Spleen (tissue), 13 donors: ENCODE measurements around the gene SMIM5. TPM values are rescaled to one million over a fixed set of nuclear protein-coding genes. Genes with fewer than 3 reads are reported as not detected.
A peak's percentile ranks its signal among the peaks of the same experiment; 100 is the strongest.

Experiments
- DNase-seq: peaks from one replicate; pipeline ENCODE4 v3.0.0-alpha.2; 2020
- H3K27ac ChIP-seq, 8 donors: fragments of 200-600 bp; sonication (generic) in 7 of 8; 1 replicate in 4 of 8; 2 replicates in 4 of 8; pipeline versions ENCODE4 v1.5.0 to v1.8.0; 2016 to 2021; ENCODE audit warnings: inconsistent platforms in 4 of 8, mild to moderate bottlenecking in 4 of 8, moderate library complexity in 1 of 8
- H3K27me3 ChIP-seq, 7 donors: fragments of 200-600 bp; sonication (generic) in 6 of 7; replicated peaks in 1 of 7; 1 replicate in 4 of 7; 2 replicates in 3 of 7; pipeline versions ENCODE4 v1.5.0 to v1.8.0; 2016 to 2021; ENCODE audit warnings: inconsistent platforms in 3 of 7, mild to moderate bottlenecking in 1 of 7
- H3K36me3 ChIP-seq, 6 donors: fragments of 200-600 bp; sonication (generic) in 5 of 6; 1 replicate in 4 of 6; 2 replicates in 2 of 6; pipeline versions ENCODE4 v1.5.0 to v1.8.0; 2016 to 2021; ENCODE audit warnings: inconsistent platforms in 2 of 6
- H3K4me1 ChIP-seq, 6 donors: fragments of 200-600 bp; sonication (generic) in 5 of 6; 1 replicate in 3 of 6; 2 replicates in 3 of 6; pipeline versions ENCODE4 v1.5.0 to v1.8.0; 2016 to 2021; ENCODE audit warnings: inconsistent platforms in 3 of 6
- H3K4me3 ChIP-seq, 8 donors: fragments of 200-600 bp; sonication (generic) in 7 of 8; 1 replicate in 4 of 8; 2 replicates in 4 of 8; pipeline versions ENCODE4 v1.5.0 to v1.8.0; 2016 to 2021; ENCODE audit warnings: inconsistent platforms in 4 of 8, mild to moderate bottlenecking in 4 of 8, moderate library complexity in 2 of 8
- H3K9me3 ChIP-seq, 8 donors: fragments of 200-600 bp; sonication (generic) in 7 of 8; 1 replicate in 4 of 8; 2 replicates in 4 of 8; pipeline versions ENCODE4 v1.5.0 to v1.8.0; 2016 to 2021; ENCODE audit warnings: inconsistent platforms in 4 of 8
- POLR2A ChIP-seq, 3 donors: fragments of 450-650 bp; IDR thresholded peaks; one replicate each; pipeline ENCODE4 v1.5.1; 2017; ENCODE audit warnings: antibody characterized with exemption in 3 of 3, mild to moderate bottlenecking in 1 of 3
- POLR2AphosphoS5 ChIP-seq, 3 donors: sonication (generic); formaldehyde crosslinking; IDR thresholded peaks; one replicate each; pipeline ENCODE4 v1.5.1; 2017; ENCODE audit warnings: antibody characterized with exemption in 3 of 3
- WGBS, 5 donors: extraction: QIAGEN DNeasy Blood & Tissue Kit in 3 of 5; methylation state at CpG; one replicate each; pipeline versions ENCODE4 v1.1.5 to v1.1.7; 2013 to 2018; 5-methylcytosine and 5-hydroxymethylcytosine counted together
- intact Hi-C: fragments of 100-400 bp; cut with DNase I; formaldehyde crosslinking; loops from one replicate; pipeline ENCODE4 v1.15.0; 2023; ENCODE audit warnings: low total_unique reads
- long read RNA-seq, 2 donors: transcript quantifications; one replicate each; lab custom pipeline, GENCODE V29; 2026
- polyA plus RNA-seq, 3 donors: library from polyadenylated mRNA; stranded (reverse); fragments of 200-250 nt; gene quantifications; one replicate each; pipeline ENCODE4 v1.2.1, GENCODE V29; 2013
- total RNA-seq, 7 donors: library from RNA; depleted of rRNA in 3 of 7; stranded (reverse); fragments of >200 nt in 3 of 7; fragmentation: NEBNext Ultra II Directional in 4 of 7; extraction: Animal tissue kit (Norgen Biotek cat#: 25700) in 4 of 7; gene quantifications; one replicate each; pipeline versions ENCODE4 v1.1.0 to v1.2.1, GENCODE V29; 2016 to 2021
- TF ChIP-seq, protein P1 (sequence below), 11 experiments: fragments of 200-600 bp in 7 of 11; fragments of 450-650 bp in 4 of 11; sonication (generic) in 4 of 11; IDR thresholded peaks in 8 of 11; conservative IDR thresholded peaks in 3 of 11; 1 replicate in 7 of 11; 2 replicates in 4 of 11; pipeline versions ENCODE4 v1.4.0 to v1.8.0; 2016 to 2021; ENCODE audit warnings: antibody characterized with exemption in 11 of 11, inconsistent platforms in 4 of 11, mild to moderate bottlenecking in 1 of 11
- donor health status: healthy with polysubstance abuse.
- donor health status: DM: no; HTN: no; CAD: no; lungs with moderate emphysema.
- donor health status: DM: no; HTN: no; CAD: no.
- donor health status: Bipolar disorder and iron deficiency.
- donor health status: healthy.
- donor health status: DM: no; HTN: no; CAD: no.
- donor health status: DM: yes; HTN: yes; CAD: no.

Gene SMIM5, protein sequence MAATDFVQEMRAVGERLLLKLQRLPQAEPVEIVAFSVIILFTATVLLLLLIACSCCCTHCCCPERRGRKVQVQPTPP
- total RNA-seq, result 1 to 10 TPM; 2.1 to 5.1 (median 3.4) TPM
- 1 to 10 TPM; 3.0 to 4.7 (median 4.7) TPM for polyA plus RNA-seq
- long read RNA-seq, donor 1, transcript SMIM5-201 (3 exons, 1,546 nt), result major isoform, 6 of 6 reads
- long read RNA-seq, donor 1, partial matches to known transcripts, result 0 of 6 reads
- long read RNA-seq, donor 1, other reads (novel, unspliced or antisense), result 0 of 6 reads
- long read RNA-seq, donor 2, transcript SMIM5-201 (3 exons, 1,546 nt), result major isoform, 8 of 8 reads
- long read RNA-seq, donor 2, partial matches to known transcripts, result 0 of 8 reads
- long read RNA-seq, donor 2, other reads (novel, unspliced or antisense), result 0 of 8 reads

DNA sequence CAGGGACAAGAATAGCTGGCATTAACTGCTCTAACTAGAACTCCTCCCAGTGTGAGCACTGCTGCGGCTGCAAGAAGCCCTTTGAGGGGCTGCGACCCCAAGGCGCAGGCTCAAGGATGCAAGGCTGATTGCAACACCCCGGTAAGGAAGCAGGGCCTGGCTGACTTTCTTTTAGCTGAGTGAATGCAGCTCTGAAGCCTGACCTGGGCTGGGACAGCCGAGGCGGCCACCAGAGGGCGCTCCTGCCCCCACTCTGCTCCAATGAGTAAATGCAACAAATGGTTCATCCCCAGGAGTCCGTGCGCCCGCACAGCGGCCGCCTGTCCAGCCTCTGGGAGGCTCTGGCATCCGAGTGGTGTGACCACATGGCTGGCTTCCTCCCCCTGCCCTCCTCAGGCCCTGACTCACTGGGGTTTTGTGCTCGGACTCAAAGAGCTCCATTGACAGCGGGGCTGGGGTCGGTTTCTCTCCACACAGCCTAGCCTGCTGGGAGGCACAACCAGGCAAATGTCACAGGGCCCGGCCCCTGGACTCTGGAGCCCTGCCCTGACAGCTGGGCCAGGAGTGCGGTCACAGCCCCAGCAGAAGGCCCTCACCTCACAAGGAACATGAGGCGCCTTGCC, at the start of gene SMIM5:
Gene SMIM5 (plus strand): TSS at position 572 of the 623 bp plus-strand sequence. CDS start 6,768 bp downstream, outside the sequence.
- TF ChIP-seq POLR2A (IDR thresholded peaks at IDR 0.05) (no peak), POLR2AphosphoS5 (IDR thresholded peaks at IDR 0.05) (peak; percentile 35 to 61 (median 43))
- TF ChIP-seq, protein P1, sequence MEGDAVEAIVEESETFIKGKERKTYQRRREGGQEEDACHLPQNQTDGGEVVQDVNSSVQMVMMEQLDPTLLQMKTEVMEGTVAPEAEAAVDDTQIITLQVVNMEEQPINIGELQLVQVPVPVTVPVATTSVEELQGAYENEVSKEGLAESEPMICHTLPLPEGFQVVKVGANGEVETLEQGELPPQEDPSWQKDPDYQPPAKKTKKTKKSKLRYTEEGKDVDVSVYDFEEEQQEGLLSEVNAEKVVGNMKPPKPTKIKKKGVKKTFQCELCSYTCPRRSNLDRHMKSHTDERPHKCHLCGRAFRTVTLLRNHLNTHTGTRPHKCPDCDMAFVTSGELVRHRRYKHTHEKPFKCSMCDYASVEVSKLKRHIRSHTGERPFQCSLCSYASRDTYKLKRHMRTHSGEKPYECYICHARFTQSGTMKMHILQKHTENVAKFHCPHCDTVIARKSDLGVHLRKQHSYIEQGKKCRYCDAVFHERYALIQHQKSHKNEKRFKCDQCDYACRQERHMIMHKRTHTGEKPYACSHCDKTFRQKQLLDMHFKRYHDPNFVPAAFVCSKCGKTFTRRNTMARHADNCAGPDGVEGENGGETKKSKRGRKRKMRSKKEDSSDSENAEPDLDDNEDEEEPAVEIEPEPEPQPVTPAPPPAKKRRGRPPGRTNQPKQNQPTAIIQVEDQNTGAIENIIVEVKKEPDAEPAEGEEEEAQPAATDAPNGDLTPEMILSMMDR (IDR thresholded peaks at IDR 0.05 in 8 of 11, conservative IDR thresholded peaks at IDR 0.05 in 3 of 11), result peak; percentile 76 to 99 (median 96)
- intact Hi-C loops, result loop anchor here (2.0 kb wide), 1 partner anchor 116 kb away; no protein-coding TSS in a partner anchor
- peak; percentile 95 for DNase-seq
- peaks cover 14 to 24% (median 21%) of the 10 kb centered on the region in 6 donors for H3K4me1 ChIP-seq
- 17 to 27% (median 22%) methylated on average over 11 to 19 of the region's 19 CpGs for whole genome bisulfite sequencing, 5 donors
- no peaks in the 10 kb centered on the region for H3K27me3 ChIP-seq
- no peaks in the 10 kb centered on the region for H3K9me3 ChIP-seq
- peak within 1 kb of the TSS in 2 of 8 donors; percentile 6 to 7 for H3K4me3 ChIP-seq
- H3K36me3 ChIP-seq, result peaks cover 0 to 55% (median 10%) of the 10 kb centered on the region in 6 donors
- peak within 1 kb of the TSS in 7 of 8 donors; percentile 14 to 73 (median 68) for H3K27ac ChIP-seq

DNA sequence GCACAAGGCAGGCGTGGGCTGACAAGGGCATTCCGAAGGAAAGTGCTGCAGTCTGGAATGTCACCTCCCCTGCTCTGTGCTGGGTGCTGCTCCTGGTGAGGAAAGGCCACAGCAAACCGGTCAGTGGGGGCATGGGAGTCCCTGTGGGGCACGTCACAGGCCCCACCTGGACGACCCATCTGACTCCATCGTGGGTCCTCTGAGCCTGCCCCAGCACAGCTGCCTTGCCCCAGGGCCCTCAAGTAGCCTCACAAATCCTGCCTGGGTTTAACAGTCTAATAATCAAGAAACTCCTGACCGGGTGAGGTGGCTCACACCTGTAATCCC, 48.4 kb upstream of the SMIM5 start:
- Histone ChIP-seq H3K27ac (no peak overlapping the region), H3K36me3 (no peaks in the 10 kb centered on the region), H3K4me3 (no peak overlapping the region), H3K9me3 (no peaks in the 10 kb centered on the region), H3K27me3 (peaks cover 0 to 11% (median 0%) of the 10 kb centered on the region in 7 donors), H3K4me1 (peaks cover 2 to 29% (median 19%) of the 10 kb centered on the region in 6 donors)
- intact Hi-C loops, result loop anchor here (5.0 kb wide), 2 partner anchors 68 to 158 kb away; partner anchors contain the start of genes CASKIN2 and TSEN54
- TF ChIP-seq, protein P1 (IDR thresholded peaks at IDR 0.05 in 8 of 11, conservative IDR thresholded peaks at IDR 0.05 in 3 of 11), result no peak
- no peak for TF ChIP-seq POLR2AphosphoS5 (IDR thresholded peaks at IDR 0.05)
- no peak for TF ChIP-seq POLR2A (IDR thresholded peaks at IDR 0.05)
- WGBS, 5 donors, result 91 to 96% (median 93%) methylated on average over 5 to 7 of the region's 7 CpGs
- DNase-seq, result no peak

DNA sequence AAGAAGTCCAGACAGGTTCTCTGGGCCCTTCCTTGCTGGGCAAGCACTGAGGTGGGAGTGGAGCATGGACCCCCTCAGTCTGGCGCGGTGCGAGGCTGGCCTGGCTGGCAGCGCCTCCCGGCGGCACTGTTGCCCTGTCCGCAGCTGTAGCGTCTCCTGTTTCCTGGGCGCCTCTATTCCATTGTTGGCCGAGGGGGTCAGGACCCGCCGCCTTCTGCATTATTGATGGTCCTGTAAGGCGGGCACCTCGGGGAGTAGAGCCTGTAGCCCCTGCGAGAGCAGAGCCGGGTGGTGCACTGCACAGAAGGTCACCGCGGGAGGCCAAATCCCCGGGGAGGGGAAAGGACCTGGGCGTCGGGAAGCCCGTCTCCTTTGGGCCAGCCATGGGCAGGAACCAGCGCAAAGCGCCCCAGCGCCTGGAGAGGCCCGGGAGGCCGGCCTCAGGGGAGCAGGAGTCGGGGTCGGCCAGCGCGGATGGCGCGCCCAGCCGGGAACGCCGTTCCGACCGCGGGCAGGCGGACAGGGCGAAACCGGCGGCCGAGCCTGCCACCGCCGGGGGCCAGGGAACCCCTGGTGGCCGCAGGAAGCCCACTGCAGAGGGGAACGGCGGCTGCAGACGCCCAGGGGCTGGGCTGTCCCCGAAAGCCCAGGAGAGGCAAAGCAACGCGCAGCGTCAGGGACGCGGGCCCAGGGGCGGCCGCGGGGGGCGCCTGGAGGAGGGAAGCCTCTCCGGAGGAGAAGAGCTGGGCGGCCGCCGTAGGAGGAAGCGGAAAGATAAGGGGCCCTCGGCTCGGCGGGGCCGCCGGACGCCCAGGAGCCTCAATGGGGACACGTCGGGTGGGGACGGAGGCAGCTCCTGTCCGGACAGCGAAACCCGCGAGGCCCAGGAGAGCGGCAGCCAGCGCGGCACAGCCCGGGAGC, 45.3 kb upstream of the SMIM5 start, which contains the start of gene MYO15B:
Gene MYO15B (plus strand): TSS at position 126 of the 921 bp plus-strand sequence. CDS start 258 bp downstream, at position 384.
- H3K27ac ChIP-seq, result peak within 1 kb of the TSS; percentile 93 to 98 (median 96)
- DNase-seq, result peak; percentile 95
- intact Hi-C loops, result loop anchor here (5.0 kb wide), 2 partner anchors 71 to 161 kb away; partner anchors contain the start of genes CASKIN2 and TSEN54
- WGBS, 5 donors, result 0 to 6% (median 2%) methylated on average over 29 to 82 of the region's 82 CpGs
- peaks cover 6 to 44% (median 29%) of the 10 kb centered on the region in 6 donors for H3K4me1 ChIP-seq
- peak within 1 kb of the TSS; percentile 52 to 91 (median 70) for H3K4me3 ChIP-seq
- H3K36me3 ChIP-seq, result peaks cover 0 to 30% (median 3%) of the 10 kb centered on the region in 6 donors
- peaks cover 0 to 11% (median 0%) of the 10 kb centered on the region in 7 donors for H3K27me3 ChIP-seq
- TF ChIP-seq, protein P1 (IDR thresholded peaks at IDR 0.05 in 8 of 11, conservative IDR thresholded peaks at IDR 0.05 in 3 of 11), result peak in 10 of 11 experiments; percentile 37 to 66 (median 48)
- TF ChIP-seq POLR2AphosphoS5 (IDR thresholded peaks at IDR 0.05) (peak; percentile 73 to 87 (median 81)), POLR2A (IDR thresholded peaks at IDR 0.05) (peak in 1 of 3 donors; percentile 18)
- H3K9me3 ChIP-seq, result no peaks in the 10 kb centered on the region
